ENCODE measurements around the gene DNAI7.
A peak's percentile ranks its signal among the peaks of the same experiment; 100 is the strongest.

- peak; percentile 97 for TF ChIP-seq CTCF (IDR thresholded peaks at IDR 0.05)
- TF ChIP-seq ZFX (IDR thresholded peaks at IDR 0.05; ENCODE audit: borderline replicate concordance): no peak
Observed at GRCh38 chr12:25241167-25242020, 46.4 kb upstream of the DNAI7 start.
